Endothelial cell (in vitro differentiated cells): ENCODE data around the gene IVL. TPM values are rescaled to one million over a fixed set of nuclear protein-coding genes. Genes with fewer than 3 reads are reported as not detected.

Source experiments
- DNase-seq: peaks from one replicate; pipeline ENCODE4 v3.0.0; 2021; ENCODE audit warnings: low spot score
- H3K27ac Mint-ChIP-seq: one replicate; pipeline ENCODE4 v1.8.0; 2021; ENCODE audit warnings: mixed read lengths, inconsistent platforms; ENCODE audit not compliant: unreplicated experiment
- H3K27me3 Mint-ChIP-seq: one replicate; pipeline ENCODE4 v1.8.0; 2021; ENCODE audit warnings: mild to moderate bottlenecking, moderate library complexity, mixed read lengths, inconsistent platforms; ENCODE audit not compliant: unreplicated experiment
- H3K36me3 Mint-ChIP-seq: one replicate; pipeline ENCODE4 v1.8.0; 2021; ENCODE audit warnings: mild to moderate bottlenecking, low read depth, mixed read lengths, inconsistent platforms; ENCODE audit not compliant: unreplicated experiment
- H3K4me1 Mint-ChIP-seq: one replicate; pipeline ENCODE4 v1.8.0; 2021; ENCODE audit warnings: mild to moderate bottlenecking, mixed read lengths, inconsistent platforms; ENCODE audit not compliant: unreplicated experiment
- H3K4me3 Mint-ChIP-seq: one replicate; pipeline ENCODE4 v1.8.0; 2021; ENCODE audit warnings: mild to moderate bottlenecking, mixed read lengths, inconsistent platforms; ENCODE audit not compliant: unreplicated experiment
- H3K9me3 Mint-ChIP-seq: one replicate; pipeline ENCODE4 v1.8.0; 2021; ENCODE audit warnings: mixed read lengths, inconsistent platforms; ENCODE audit not compliant: unreplicated experiment
- total RNA-seq: library from RNA; stranded (reverse); fragmentation: NEBNext Ultra II Directional; extraction: Animal tissue kit (Norgen Biotek cat#: 25700); gene quantifications from one replicate; pipeline ENCODE4 v1.2.1, GENCODE V29; 2021; ENCODE audit not compliant: unreplicated experiment
- TF ChIP-seq, protein P1 (sequence below): fragments of 200-600 bp; sonication (generic); IDR thresholded peaks from one replicate; pipeline ENCODE4 v1.5.0; 2021; ENCODE audit warnings: antibody characterized with exemption; ENCODE audit not compliant: unreplicated experiment

IVL gene
- total RNA-seq, 1 donor from 2014 or later, result not detected

GRCh38 chr1:152928671-152929070 lies 20.3 kb downstream of the IVL start:
- H3K36me3 Mint-ChIP-seq, result peaks cover 4% of the 10 kb centered on the region
- no peak for DNase-seq
- no peaks in the 10 kb centered on the region for H3K4me1 Mint-ChIP-seq
- H3K4me3 Mint-ChIP-seq, result no peak overlapping the region
- TF ChIP-seq, protein P1, sequence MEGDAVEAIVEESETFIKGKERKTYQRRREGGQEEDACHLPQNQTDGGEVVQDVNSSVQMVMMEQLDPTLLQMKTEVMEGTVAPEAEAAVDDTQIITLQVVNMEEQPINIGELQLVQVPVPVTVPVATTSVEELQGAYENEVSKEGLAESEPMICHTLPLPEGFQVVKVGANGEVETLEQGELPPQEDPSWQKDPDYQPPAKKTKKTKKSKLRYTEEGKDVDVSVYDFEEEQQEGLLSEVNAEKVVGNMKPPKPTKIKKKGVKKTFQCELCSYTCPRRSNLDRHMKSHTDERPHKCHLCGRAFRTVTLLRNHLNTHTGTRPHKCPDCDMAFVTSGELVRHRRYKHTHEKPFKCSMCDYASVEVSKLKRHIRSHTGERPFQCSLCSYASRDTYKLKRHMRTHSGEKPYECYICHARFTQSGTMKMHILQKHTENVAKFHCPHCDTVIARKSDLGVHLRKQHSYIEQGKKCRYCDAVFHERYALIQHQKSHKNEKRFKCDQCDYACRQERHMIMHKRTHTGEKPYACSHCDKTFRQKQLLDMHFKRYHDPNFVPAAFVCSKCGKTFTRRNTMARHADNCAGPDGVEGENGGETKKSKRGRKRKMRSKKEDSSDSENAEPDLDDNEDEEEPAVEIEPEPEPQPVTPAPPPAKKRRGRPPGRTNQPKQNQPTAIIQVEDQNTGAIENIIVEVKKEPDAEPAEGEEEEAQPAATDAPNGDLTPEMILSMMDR, result no peak
- no peaks in the 10 kb centered on the region for H3K9me3 Mint-ChIP-seq
- H3K27ac Mint-ChIP-seq, result no peak overlapping the region
- H3K27me3 Mint-ChIP-seq, result no peaks in the 10 kb centered on the region

GRCh38 chr1:152932170-152932811 lies 23.9 kb downstream of the IVL start:
- Mint-ChIP-seq H3K36me3 (no peaks in the 10 kb centered on the region), H3K9me3 (no peaks in the 10 kb centered on the region), H3K27ac (no peak overlapping the region), H3K4me1 (no peaks in the 10 kb centered on the region), H3K27me3 (peaks cover 3% of the 10 kb centered on the region), H3K4me3 (no peak overlapping the region)
- DNase-seq, result no peak
- TF ChIP-seq, protein P1, result no peak

- Mint-ChIP-seq H3K4me3 (no peak overlapping the region), H3K27ac (no peak overlapping the region), H3K36me3 (no peaks in the 10 kb centered on the region), H3K4me1 (no peaks in the 10 kb centered on the region), H3K27me3 (peaks cover 3% of the 10 kb centered on the region), H3K9me3 (no peaks in the 10 kb centered on the region)
- no peak for DNase-seq
- TF ChIP-seq, protein P1, result no peak
Observed at GRCh38 chr1:152933196-152933595, 24.9 kb downstream of the IVL start.

GRCh38 chr1:152940614-152941013 lies 32.3 kb downstream of the IVL start:
- peaks cover 4% of the 10 kb centered on the region for H3K27me3 Mint-ChIP-seq
- no peaks in the 10 kb centered on the region for H3K9me3 Mint-ChIP-seq
- TF ChIP-seq, protein P1, result no peak
- no peak for DNase-seq
- no peak overlapping the region for H3K4me3 Mint-ChIP-seq
- H3K4me1 Mint-ChIP-seq, result peaks cover 6% of the 10 kb centered on the region
- no peak overlapping the region for H3K27ac Mint-ChIP-seq
- H3K36me3 Mint-ChIP-seq, result no peaks in the 10 kb centered on the region

GRCh38 chr1:152941037-152941711 lies 32.8 kb downstream of the IVL start:
- no peak for DNase-seq
- Mint-ChIP-seq H3K36me3 (no peaks in the 10 kb centered on the region), H3K9me3 (no peaks in the 10 kb centered on the region), H3K27me3 (peaks cover 4% of the 10 kb centered on the region), H3K4me1 (peaks cover 6% of the 10 kb centered on the region), H3K4me3 (no peak overlapping the region), H3K27ac (no peak overlapping the region)
- TF ChIP-seq, protein P1, result no peak
